Activated CD8-positive, alpha-beta memory T cell treated with anti-CD3 and anti-CD28 coated beads, Interleukin-2, amount 50 U/mL, for 24 hours (primary cell): ENCODE data around the gene SIGLEC12.

ENCODE experiments used
- DNase-seq: peaks from one replicate; pipeline ENCODE4 v3.0.0-alpha.2; 2020; ENCODE audit errors: extremely low read depth

SIGLEC12 gene

GRCh38 chr19:51501594-51502263 lies at the start of gene SIGLEC12:
SIGLEC12 (minus strand) TSS chr19:51501800; CDS start chr19:51501733, 67 bp downstream.
- DNase-seq, result no peak

DNA sequence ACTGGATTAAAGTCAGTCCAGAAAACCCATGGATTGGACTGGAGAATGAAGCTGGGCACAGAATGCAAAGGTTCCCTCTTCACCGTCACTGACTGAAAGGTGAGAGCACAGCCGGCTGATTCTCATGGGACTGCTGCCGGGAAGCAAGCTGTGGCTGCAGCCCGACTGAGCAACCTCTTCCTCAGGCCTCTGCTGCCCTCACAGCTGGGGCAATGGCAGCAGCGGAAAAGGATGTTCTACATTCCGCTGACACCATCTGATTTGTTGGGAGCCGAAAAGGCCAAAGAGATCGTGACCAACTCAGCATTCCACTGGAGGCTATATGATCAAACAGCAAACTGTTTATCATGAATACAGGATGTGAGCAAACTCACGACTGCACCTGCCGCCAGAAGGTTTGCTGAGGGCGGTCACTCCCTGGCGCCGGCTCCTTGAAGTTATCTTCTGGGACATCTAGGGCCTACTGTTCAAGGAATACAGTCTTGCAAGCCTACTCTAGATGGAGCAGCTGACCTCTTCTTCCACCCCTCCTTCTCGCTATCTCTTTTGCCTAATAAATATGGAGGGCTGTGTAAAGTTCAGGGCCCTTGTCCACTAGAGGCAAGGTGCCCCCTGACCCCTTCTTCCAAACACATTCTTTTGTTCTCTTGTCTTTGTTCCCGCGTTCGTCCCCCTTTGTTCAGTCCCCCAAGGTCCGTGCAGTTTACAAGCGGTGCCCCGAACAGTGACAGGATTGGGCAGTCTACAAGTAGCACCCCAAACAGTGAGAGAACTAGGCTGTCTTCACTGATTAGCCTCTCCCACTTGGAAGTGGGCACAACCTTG lies 49.5 kb upstream of the SIGLEC12 start:
- DNase-seq, result no peak

DNA sequence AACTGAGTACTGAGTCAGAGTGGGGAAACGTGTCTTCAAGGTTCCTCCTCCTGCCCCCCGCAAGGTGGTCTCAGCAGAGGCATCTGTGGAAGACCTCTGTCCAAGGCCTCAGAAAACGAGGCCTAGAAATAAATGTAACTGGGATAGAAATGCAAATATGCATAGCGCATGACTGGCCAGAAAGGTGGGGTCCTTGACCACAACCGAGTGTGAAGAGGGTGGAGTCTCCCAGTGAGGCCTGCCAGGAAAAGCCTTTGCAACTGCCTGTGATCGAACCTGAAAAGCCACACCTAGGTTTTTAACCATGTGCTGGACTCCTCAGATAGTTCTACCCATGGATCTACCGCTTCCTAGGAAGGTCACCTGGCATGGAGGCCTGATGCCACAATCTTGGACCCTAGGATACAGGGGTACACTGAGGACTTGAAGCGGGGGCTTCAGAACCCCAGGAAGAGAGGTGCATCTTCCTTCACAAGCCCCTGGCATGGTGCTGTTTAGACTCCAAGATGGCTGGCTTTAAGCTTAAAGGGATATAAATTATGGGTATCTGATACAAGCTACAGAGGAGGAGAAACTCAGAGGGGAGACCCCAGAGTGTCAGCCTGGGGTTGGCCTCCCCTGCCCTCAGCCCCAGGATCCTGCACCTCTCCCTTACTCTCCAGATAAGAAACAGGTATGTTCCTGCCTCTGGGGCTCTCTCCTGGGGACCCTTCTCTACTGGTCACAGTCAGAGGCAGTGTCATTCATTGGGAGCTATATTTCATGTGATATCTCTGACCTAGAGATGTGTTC lies 48.1 kb upstream of the SIGLEC12 start:
- no peak for DNase-seq

DNA sequence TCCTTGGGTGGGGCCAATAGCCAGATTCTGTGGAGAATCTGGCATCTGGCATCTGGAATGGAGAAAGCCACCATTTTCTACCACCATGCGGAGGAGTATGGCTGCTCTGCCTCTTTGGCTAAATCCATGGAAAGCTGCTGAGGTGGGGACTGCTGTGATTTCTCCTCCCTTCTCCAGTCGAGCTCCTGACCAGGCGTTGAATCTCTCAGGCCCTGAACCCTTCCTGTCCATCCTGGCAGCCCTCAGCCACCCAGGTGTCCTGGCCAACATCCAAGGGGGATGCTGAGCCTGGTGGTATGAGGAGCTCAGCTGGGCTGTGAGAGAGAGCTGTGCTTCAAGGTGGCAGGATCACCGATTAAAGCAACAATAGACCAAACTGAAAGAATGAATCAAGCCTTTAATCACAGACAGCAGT lies 47.3 kb upstream of the SIGLEC12 start:
- no peak for DNase-seq

DNA sequence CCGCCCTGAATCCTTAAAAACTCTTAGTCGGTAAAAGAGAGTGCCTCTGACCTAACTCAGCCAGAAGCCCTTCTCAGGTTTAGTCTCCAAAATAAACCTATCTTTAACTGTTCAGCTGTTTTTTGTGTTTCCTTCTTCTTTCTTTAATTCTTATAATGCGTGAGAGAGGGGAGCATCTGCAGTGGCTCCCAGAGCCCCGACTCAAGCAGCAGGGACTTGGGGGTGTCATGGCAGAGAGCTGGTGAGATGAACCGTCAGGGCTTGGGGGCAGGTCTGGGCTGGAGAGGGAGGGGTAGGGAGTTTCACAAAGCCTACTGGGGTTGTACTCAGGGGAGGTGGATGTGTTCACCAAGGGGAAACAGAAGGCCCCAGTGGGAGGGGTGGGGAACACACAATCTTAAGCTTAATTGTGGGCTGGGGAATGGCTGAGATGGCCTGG lies 46.6 kb upstream of the SIGLEC12 start:
- DNase-seq, result no peak

DNA sequence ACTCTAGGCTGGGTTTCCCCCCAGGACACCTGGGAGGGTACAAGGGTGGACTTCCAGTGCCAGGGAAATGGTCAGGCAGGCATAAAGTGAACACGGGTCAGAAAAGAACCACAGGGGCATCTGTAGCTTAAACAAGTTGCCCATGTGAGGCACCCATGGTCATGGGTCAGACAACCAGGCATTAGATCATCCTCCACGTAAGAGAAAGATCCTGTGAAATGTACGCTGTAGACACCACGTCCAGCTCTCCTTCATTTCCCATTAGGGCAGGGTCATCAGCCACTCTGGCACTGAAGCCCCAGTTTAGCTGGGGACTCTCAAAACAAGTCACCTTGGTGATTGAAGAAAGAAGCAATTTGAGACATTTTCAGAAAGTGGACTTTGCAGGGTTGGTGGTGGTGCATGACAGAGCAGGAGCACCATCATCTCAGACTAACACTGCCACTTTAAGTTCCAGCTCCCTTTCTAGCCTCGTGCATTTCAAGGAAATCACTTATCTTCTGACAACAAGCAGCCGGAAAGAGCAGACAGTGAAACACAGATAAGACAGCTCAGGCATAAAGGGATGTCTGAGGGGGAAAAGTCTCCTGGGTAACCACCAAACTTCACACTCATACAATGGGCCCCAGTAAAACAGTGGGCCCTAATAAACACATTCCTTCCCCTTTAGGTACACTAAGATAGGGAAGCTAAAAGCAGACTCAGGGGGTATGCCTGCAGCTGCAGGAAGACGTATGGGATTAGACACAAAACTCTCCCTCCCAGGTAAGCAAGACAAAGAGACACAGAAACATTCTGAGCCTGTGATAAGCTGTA lies 46.0 kb upstream of the SIGLEC12 start:
- no peak for DNase-seq

DNA sequence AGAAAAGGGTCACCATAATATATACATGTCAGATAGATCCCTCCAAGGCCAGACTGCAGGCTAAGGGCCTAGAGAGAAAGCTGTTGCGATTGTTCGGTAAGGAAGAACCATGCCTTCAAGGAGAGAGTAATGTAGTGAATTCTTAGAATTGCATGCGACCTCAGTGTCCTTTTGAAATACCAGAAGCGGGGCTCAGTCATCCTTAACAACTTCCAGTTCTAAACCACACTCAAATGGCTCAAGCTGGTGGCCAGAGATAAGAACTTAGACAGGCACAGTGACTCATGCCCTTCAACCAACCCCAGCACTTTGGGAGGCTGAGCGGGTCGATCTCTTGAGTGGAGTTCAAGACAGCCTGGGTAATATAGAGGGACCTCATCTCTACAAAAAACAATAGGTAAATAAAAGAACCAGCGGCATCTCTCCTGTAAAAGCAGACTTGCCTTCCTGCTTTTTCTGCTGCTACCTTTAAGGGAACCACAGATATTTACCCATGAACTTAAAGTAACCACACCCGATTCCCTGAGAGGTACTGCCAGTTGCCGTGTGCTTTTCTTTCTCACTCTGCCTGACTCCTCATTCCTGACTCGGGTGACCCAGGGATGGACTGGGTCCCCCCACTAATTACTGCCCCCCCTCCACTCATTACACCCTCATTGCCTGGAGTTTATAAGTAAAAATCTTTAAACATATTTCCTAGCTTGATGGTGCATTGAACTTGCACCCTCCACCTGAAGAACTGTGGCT lies 45.2 kb upstream of the SIGLEC12 start:
- DNase-seq, result no peak

DNA sequence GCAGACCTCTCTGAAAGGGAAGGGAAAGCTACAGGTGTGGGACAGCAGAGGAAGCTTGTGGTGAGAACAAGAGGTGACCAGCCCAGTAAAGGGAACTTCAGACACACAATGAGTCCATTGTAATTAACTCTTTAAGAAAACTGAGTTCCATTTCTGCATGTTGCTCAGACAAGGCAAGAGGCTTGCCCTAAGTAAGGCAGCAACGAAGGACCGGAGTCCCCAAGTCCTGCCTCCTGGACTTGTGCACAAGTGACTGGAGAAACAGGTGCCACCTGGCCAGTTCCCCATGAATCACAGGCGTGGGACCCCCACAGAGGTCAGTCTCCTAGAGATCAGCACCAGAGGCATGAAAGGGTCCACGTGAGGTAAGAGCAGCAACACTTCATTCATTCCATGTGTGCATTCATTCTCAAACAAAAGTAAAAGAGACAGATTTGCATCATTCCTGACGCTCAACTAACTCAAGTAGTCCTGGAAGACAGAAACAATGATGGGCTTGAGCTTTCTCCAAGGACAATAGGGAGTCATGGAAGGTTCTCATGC lies 44.6 kb upstream of the SIGLEC12 start:
- no peak for DNase-seq

GRCh38 chr19:51544038-51544437 lies 42.4 kb upstream of the SIGLEC12 start:
- no peak for DNase-seq

GRCh38 chr19:51542699-51543098 lies 41.1 kb upstream of the SIGLEC12 start:
- DNase-seq, result no peak

DNA sequence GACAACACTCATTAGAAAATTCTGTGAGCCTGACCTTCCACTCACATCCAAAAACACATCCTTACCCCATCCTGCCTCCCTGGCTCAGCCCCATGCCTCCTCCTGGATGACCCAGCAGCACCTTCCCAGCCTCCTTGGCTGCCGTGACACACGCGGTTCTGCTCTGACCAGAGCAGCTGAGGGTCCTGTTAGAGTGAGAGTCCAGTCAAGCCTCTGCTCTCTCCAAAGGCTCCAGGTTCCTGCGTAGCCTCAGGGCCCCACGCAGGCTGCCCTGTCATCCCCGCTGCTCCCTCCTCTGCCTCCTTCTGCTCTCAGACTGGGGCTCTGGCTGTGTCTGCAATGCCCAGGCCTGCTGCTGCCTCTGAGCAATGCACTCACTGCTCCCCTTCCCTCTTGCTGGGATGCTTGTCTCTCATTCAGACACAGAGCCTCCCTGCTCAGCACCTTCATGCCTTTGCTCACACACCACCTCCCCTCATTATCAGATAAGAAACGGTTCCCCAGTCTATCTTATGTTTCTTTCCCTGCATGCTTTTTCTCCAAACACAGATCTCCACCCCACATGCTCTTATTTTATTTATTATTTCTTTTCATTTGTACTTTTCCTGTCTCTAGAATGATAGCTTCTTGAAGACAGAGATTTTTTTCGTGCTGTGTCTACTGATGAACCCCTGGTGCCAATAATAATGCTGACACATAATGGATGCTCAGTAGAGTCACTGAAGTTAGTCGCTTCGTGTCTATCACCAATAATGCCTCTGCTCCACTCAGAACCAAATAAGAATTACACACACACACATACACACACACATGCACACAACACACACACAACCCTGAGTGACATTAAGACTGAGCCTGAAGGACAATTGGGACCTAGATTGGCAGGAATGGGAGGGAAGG lies 40.1 kb upstream of the SIGLEC12 start:
- DNase-seq, result no peak

DNA sequence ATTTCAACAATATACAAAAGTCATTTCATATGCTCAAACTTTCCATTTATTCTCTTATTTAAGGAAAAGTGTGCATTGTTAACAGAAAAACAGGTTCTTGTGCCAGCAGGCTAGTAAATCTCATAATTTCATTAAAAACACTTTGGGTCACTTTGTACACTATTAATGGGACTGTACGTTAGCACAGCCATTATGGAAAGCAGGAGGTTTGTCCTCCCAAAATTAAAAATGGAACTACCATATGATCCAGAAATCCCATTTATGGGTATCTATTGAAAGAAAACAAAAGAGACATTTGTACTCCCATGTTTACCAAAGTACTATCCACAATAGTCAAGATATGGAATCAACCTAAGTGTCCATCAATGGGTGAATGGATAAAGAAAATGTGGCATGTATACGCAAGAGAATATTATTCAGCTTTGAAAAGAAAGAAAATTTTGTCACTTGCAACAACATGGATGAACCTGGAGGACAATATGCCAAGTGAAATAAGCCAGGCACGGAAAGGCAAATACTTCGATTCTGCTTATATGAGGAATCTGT lies 38.3 kb upstream of the SIGLEC12 start:
- no peak for DNase-seq

DNA sequence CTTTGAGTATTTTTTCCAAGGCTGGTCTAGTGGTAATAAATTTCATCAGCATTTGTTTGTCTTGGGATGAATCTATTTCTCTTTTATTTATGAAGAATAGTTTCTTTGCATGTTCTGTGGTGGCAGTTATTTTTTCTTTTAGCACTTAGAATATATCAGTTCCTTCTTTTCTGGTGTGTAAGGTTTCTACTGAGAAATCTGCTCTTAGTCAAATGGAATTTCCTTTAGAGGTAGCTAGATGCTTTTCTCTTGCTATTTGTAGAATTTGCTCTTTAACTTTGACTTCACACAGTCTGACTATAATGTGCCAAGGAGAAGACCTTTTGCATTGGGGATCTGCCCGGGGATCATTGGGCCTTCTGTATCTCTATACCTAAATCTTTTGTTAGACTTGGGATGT lies 33.9 kb upstream of the SIGLEC12 start:
- no peak for DNase-seq

GRCh38 chr19:51531349-51532315 lies 30.0 kb upstream of the SIGLEC12 start, which contains the start of gene SIGLEC6:
SIGLEC6 (minus strand) TSS chr19:51531670; CDS start chr19:51531648, 22 bp downstream.
- no peak for DNase-seq

- no peak for DNase-seq
These were observed 29.0 kb upstream of the SIGLEC12 start for GRCh38 chr19:51530616-51531015.

DNA sequence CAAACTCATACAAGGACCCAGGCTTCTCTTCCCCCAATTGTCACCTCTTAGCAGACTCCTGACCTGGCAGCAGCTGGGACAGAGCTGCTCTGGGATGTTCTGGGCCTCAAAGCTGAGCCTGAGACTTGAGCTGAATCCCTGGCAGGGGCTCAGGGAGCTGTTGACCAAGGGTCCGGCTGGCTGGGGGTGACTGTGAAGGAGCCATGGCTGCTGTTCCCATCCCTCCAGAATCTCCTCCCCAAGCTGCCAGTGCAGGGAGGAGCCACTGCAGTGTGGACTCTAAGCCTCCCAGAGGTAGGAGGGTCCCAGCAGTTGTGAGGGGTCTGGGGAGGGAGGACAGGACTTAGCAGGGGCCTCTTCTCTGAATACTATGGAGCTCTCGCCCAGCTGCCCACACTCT lies 27.7 kb upstream of the SIGLEC12 start:
- no peak for DNase-seq

DNA sequence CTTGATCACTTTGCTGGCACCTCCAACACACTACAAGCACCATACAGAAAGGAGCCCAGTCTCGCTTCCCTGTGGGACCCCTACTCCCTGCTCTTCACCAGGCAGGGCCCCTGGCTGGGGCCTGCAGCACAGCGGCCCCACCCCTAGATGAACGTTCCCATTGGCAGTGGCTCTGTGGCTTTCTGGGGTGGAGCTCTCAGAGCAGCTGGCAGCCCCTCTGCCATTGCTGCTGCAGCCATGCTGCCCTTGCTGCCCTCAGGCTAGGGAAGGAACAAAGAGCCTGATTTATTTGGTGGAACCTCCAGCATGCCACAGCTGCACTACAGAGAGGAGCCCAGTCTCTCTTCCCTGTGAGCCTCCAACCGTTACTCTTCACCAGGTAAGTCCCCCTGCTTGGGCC lies 24.1 kb upstream of the SIGLEC12 start:
- no peak for DNase-seq
